ENCODE results near the gene LYZL2.
"Not testable (repeated sequence)": the region's sequence is repeated elsewhere in the genome, so short reads cannot be mapped to it uniquely, and the experiment has no call there.

LYZL2 gene

GRCh38 chr10:30629653-30630052, at the start of gene LYZL2:
LYZL2 (minus strand) TSS chr10:30629753; CDS start chr10:30626915, 2,838 bp downstream.
- DNase-seq = no peak

GRCh38 chr10:30677616-30678015, 48.1 kb upstream of the LYZL2 start:
- peak; percentile 86 for DNase-seq

DNA sequence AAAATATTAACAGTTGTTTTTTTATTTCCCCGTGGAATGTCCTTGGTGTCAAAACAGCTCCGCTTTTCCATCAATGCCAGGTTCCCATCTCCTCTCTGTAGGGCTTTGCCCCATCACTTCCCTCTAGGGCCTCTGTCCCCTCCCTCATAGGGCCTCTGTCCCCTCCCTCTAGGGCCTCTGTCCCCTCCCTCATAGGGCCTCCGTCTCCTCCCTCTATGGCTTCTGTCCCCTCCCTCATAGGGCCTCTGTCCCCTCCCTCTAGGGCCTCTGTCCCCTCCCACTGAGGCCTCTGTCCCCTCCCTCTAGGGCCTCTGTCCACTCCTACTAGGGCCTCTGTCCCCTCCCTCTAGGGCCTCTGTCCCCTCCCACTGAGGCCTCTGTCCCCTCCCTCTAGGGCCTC, 47.6 kb upstream of the LYZL2 start:
- not testable (repeated sequence) for DNase-seq

GRCh38 chr10:30675791-30676718, 46.5 kb upstream of the LYZL2 start:
- DNase-seq = no peak

- no peak for DNase-seq
Measured at GRCh38 chr10:30674796-30675195, 45.2 kb upstream of the LYZL2 start.

- DNase-seq = not testable (repeated sequence)
Measured at GRCh38 chr10:30673262-30673661, 43.7 kb upstream of the LYZL2 start.

GRCh38 chr10:30672338-30672737, 42.8 kb upstream of the LYZL2 start:
- not testable (repeated sequence) for DNase-seq

DNA sequence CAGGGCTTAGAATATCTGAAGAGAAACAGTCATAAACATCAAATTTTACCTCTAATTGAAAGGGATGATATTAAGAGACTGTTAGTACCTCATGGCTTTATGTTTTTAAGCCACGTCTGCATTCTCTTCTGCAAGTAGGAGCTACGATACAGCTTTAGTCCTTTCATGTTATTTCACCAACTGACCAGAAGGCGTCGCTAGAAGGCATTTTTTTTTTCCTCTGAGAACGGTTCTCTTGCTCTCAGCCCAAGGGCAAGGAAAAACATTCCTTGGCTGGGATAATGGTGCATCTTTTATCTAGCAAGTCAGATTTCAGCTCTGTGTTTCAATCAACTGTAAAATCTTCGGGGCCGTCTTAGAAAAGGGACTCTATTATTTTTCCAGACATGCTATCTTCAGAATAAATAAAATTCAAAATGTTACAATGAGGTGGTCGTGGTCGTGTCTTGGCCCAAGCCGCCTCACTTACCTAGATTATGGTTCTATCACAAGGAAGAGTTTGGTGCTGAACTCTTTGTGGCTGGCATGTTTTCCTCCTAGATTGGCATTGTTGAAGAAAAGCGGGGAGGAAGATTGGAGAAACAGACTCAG, 41.6 kb upstream of the LYZL2 start:
- peak; percentile 75 for DNase-seq

- DNase-seq = not testable (repeated sequence)
Measured at GRCh38 chr10:30667982-30668381, 38.4 kb upstream of the LYZL2 start.

- not testable (repeated sequence) for DNase-seq
Measured at GRCh38 chr10:30663403-30663802, 33.9 kb upstream of the LYZL2 start.

DNA sequence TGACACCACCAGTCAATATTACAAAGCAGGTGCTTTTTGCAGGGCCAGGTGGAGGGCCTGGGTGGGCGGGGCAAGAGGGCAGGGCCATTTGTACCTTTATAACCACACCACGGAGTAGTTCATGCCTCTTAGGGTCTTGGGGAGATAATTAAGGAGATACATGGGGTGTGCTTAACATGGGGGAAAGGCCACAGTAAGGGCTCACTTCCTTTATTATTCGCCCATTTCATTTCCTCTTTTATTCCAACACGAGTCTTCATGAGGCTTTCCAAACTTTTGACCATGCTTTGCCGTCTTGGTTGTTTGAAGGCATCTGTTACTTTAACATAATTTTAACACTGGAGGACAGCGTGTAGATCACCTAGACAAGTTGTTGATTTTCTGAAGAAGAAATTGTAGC, 33.3 kb upstream of the LYZL2 start:
- DNase-seq = no peak

GRCh38 chr10:30660314-30660713, 30.8 kb upstream of the LYZL2 start:
- not testable (repeated sequence) for DNase-seq

DNA sequence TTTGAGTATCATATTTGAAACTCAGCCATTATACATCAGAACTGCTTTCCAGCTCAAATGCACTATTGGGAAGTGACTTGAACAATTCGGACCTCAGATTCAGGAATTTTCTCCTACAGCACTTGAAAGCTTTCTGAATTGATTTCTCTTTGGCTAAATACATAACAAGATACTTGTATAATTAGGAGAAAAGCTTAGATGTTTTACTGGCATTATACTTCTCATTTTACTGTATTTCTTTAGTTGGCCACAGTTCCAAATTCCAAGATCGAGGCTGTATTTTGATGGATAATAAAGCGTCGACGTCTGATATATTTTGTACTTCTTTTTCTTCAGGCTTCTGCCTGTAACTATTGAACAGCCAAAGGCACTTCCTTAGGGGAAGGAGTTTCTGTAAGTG, 26.7 kb upstream of the LYZL2 start:
- no peak for DNase-seq

DNA sequence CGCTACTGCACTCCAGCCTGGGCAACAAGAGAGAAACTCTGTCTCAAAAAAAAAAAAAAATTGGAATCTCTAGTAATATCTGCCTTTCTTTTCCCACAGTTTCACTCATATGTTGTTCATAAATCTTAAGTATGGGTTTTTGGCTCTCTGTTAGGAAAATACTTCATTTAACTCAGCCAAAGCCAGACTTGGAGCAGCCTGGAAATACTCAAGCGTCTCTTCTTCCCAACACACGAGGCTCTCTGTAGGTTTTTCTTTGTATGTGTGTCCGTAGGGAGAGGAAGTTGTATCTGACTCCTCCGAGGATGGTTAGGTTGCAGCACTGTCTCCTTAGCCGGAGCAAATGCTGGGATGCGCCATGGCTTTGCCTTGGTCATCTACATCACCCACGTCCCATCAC, 25.4 kb upstream of the LYZL2 start:
- DNase-seq = not testable (repeated sequence)

- DNase-seq = not testable (repeated sequence)
Measured at GRCh38 chr10:30651470-30652397, 22.2 kb upstream of the LYZL2 start.

- DNase-seq = peak; percentile 26
Measured at GRCh38 chr10:30647089-30647488, 17.5 kb upstream of the LYZL2 start.

GRCh38 chr10:30645340-30645827, 15.8 kb upstream of the LYZL2 start:
- peak; percentile 40 for DNase-seq

DNA sequence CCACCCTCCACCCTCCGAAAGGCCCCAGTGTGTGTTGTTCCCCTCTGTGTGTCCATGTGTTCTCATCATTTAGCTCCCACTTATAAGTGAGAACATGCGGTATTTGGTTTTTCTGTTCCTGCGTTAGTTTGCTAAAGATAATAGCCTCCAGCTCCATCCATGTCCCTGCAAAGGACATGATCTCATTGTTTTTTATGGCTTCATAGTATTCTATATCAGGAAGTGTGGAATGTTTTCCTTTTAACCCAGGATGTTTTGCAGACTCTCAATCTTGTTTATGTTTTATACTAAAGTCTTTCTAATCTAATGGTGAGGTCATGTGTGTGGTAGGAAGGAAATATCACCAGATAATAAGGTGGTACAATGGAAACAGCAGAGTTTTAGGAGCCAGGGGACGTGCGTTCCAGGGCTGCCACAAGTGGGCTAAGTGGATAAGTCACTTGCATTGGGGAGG, 14.9 kb upstream of the LYZL2 start:
- not testable (repeated sequence) for DNase-seq

DNA sequence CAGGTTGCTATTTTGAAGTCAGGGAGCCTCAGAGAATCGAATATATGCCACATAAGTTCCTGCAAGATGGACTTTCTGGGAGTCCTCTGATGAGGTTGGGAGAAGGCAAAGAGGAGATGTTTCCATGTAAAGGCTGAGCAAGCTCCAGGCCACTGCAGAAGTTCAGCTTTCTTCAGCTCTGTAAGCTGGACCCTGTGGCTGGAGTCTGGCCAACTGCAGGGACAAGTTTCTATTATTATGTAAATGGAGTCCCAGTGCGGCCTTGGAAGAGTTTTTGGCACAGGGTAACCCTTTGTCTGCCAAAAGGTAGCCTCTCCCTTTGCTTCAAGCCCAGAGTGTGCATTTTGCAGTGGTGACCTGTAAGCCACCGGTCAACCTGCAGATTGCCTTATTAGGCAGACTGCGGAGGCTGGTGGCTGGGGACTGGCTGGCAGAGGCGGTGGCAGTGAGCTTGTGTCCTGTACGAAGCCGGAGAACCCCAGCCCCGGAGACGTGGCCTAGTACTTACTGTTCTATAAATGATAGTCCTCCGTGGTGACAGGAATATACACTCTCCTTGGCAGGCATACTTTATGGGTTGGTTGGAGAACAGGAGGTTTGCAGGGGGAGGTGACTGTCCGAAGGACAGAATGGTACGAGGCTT, 14.1 kb upstream of the LYZL2 start:
- DNase-seq = not testable (repeated sequence)

GRCh38 chr10:30642856-30643255, 13.3 kb upstream of the LYZL2 start:
- not testable (repeated sequence) for DNase-seq

DNA sequence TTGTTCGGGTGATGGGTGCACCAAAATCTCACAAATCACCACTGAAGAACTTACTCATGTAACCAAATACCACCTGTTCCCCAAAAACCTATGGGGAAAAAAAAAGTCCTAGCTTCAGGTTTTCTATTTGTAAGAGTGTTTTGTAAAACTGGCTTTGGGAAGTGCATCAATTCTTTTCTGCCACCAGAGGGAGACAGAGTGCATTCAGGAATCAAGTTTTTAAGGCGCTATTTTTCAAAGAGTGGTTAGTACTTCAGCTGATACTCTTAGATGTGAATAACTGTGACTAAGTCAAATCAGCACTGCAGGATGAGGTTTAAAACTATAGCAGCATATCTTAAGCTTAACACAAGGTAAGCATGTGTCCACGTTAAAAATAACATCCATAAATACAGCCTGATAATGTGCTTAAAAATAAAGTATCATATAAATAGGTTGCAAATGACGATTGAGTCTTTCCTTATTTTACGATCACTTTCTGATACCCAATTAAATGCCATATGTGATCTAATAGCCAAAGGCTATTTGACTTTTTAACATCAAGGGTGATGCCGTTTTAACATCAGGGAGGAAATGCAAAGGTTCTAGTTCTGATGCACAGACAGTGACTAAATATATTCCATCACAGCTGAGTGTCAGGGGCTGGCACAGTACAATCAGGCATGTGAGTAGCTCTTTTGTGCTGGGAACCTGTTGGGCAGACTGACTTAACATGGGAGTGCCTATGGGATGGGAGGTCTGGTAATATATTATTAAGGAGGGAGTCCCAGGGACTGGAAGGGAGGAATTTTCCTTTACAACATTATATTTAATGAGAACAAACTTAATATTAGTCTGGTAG, 10.6 kb upstream of the LYZL2 start:
- DNase-seq = peak; percentile 61
